Endothelial cell of coronary artery (primary cell): ENCODE measurements around the gene CLGN. TPM values are rescaled to one million over a fixed set of nuclear protein-coding genes. Genes with fewer than 3 reads are reported as not detected.

Experiments
- total RNA-seq: library from RNA; depleted of rRNA; stranded (reverse); fragments of >200 nt; gene quantifications from 2 replicates; pipeline ENCODE4 v1.2.3, GENCODE V29; 2014

CLGN gene
- total RNA-seq, result 0.09 and 0.54 TPM in 2 replicates

GRCh38 chr4:140427106-140427918 is at the start of gene CLGN:
Gene CLGN (minus strand): TSS chr4:140427648. CDS start chr4:140413078, 14,570 bp downstream.

GRCh38 chr4:140373328-140374129 is 53.9 kb downstream of the CLGN start, which contains the start of gene SCOC:
Gene SCOC (plus strand): TSS chr4:140373646. CDS start chr4:140379171, 5,525 bp downstream.

Other genes starting within 250 kb of the CLGN start
- gene SCOC, start 54.0 kb downstream of the CLGN start, total RNA-seq, result 29.5 and 35.8 TPM in 2 replicates
- not detected in 2 replicates for gene MGAT4D, start 70.6 kb upstream of the CLGN start, total RNA-seq
- 15.0 and 19.1 TPM in 2 replicates for gene ELMOD2, start 96.5 kb upstream of the CLGN start, total RNA-seq
- not detected in 2 replicates for gene UCP1, start 141.3 kb upstream of the CLGN start, total RNA-seq